ENCODE data around the gene CADPS.

- TF ChIP-seq CTCF (IDR thresholded peaks at IDR 0.05) (no peak), ZFX (IDR thresholded peaks at IDR 0.05; ENCODE audit: borderline replicate concordance) (no peak)
Measured at GRCh38 chr3:62363275-62363674, 511.9 kb downstream of the CADPS start.

Measured in 22Rv1 (cell line).